Stimulated activated CD8-positive, alpha-beta memory T cell treated with anti-CD3 and anti-CD28 coated beads, Interleukin-12 subunit alpha, Interleukin-12 subunit beta, amount 100 ng/mL, for 24 hours (primary cell): Measurements from ENCODE around the gene ARHGAP8.

ENCODE experiments used
- DNase-seq: peaks from one replicate; pipeline ENCODE4 v3.0.0-alpha.2; 2020; ENCODE audit errors: extremely low read depth

ARHGAP8 gene

DNA sequence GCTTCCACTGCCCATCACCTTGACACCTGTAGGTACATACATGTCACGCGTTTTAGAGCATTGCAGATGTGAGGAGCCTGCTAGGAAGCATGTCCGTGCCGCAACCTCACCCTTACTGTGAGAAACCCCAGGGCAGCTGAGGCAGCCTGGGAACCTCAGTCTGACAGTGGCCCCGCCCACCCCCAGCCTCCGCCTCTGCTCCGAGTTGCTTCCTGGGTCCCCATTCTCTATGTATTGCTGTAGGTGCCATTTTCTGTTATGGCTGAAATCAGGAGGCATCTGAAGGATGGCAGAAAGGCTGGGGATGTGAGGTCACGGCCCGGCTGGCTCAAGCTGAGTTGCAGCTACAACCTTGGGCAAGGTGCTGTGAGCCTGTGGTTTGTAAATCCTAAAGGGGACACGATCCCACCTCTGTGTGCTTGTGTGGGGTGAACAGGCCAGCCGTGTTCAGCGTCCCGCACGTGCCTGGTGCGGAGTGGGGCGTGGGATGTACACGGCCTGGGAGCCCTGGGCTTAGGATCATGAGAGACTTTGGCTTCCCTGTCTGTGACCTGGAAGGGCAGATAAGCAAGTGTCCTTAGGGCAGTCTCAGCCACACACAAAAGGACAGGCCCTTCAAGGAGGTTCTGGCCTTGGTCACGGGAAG lies 154.7 kb downstream of the ARHGAP8 start:
- no peak for DNase-seq

DNA sequence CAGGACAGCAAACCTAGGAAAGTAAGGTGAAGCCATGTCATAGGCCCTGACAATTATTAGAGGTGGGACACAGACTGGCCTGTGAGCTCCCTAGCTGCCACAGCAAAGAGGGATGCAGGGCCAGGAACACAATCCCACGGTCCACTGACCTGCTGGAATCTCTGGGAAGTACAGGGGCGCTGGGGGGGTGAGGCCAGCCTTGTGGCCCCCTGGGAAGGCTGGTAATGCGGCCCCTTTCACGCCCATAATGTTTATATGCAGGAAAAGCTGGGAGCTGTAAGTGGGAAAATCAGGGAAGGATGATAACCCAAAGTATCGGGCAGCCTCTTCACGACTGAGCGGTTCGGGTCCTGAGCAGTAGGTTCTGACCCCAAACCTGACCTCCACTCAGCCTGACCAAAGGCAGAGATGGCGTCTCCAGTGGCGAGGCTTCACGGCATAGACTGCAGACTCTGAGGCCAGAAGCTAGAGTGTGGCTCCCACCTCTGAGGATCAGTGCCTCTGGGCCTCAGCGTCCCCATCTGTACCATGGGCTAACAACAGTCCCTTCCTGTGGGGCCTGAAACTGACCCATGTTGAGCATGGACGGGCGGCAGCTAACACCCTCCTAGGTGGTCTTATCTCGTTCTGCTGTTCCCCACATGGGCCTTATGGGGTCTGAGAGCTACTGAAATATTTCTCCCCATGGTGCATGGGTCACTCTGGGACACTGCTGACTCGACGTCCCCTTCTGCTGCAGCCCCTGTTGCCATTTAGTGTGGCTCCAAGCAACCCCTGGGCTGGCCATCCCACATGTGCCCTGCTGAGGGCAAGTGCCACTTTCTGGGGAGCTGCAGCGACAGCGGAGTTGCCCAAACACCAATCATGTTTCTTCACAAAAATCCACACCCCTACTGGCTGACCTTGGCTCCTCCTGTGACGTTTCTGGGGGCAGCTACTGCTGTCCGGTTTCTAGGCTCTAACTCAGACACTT lies 155.7 kb downstream of the ARHGAP8 start:
- no peak for DNase-seq

DNA sequence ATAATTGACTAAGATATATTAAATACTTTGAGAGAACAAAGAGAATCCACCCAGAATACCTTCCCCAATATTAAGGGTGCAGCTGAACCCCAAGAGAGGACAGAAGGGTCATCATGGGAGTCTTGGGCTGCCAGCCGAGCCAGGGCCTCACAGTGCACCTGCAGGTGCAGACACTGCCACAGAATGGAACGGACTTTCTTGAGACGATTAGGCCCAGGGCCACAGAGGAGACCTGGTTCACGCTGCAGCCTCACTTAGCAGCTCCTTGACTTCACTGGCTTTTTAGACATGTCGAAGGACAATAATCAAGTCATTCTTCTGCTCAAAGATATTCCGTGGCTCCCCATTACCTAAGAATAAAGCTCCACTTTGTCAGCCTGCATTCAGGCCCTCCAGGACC lies 156.9 kb downstream of the ARHGAP8 start:
- DNase-seq = no peak
